Measurements from ENCODE around the gene SDK1.

DNA sequence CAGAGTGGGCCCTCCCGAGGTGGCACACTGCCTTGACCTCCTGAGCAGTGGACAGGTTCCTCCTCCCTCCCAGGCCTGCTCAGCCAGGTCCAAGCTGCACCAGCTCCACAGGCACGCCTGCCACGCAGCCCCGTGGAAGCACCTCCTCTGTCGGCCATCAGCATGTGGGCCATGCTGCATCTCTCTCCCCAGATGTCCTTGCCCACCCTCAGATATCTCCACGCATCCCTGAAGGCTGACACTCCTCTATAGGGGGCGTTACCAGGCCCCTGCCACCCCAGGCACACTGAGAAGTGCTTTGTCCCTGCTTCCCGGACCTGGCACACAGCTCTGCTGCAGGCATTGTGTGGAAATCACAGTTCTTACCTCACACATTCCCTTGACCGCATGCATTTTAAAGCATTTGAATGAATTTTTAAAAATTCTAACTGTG, 598.5 kb downstream of the SDK1 start:
- TF ChIP-seq ZNF501 (tag by site-specific recombination; IDR thresholded peaks at IDR 0.05) (no peak), ZNF610 (tag by site-specific recombination; IDR thresholded peaks at IDR 0.05; ENCODE audit: borderline replicate concordance) (no peak), ZNF121 (tag by site-specific recombination; IDR thresholded peaks at IDR 0.05) (no peak), ZNF404 (tag by site-specific recombination; IDR thresholded peaks at IDR 0.05) (no peak), ZNF350 (tag by site-specific recombination; IDR thresholded peaks at IDR 0.05) (no peak), KLF16 (tag by site-specific recombination; IDR thresholded peaks at IDR 0.05) (no peak), ZNF426 (tag by site-specific recombination; IDR thresholded peaks at IDR 0.05) (no peak), ZBTB8A (tag by site-specific recombination; IDR thresholded peaks at IDR 0.05) (no peak), PRDM1 (tag by site-specific recombination; IDR thresholded peaks at IDR 0.05) (no peak)
- TF ChIP-seq, protein P1, sequence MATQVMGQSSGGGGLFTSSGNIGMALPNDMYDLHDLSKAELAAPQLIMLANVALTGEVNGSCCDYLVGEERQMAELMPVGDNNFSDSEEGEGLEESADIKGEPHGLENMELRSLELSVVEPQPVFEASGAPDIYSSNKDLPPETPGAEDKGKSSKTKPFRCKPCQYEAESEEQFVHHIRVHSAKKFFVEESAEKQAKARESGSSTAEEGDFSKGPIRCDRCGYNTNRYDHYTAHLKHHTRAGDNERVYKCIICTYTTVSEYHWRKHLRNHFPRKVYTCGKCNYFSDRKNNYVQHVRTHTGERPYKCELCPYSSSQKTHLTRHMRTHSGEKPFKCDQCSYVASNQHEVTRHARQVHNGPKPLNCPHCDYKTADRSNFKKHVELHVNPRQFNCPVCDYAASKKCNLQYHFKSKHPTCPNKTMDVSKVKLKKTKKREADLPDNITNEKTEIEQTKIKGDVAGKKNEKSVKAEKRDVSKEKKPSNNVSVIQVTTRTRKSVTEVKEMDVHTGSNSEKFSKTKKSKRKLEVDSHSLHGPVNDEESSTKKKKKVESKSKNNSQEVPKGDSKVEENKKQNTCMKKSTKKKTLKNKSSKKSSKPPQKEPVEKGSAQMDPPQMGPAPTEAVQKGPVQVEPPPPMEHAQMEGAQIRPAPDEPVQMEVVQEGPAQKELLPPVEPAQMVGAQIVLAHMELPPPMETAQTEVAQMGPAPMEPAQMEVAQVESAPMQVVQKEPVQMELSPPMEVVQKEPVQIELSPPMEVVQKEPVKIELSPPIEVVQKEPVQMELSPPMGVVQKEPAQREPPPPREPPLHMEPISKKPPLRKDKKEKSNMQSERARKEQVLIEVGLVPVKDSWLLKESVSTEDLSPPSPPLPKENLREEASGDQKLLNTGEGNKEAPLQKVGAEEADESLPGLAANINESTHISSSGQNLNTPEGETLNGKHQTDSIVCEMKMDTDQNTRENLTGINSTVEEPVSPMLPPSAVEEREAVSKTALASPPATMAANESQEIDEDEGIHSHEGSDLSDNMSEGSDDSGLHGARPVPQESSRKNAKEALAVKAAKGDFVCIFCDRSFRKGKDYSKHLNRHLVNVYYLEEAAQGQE (tag by site-specific recombination; IDR thresholded peaks at IDR 0.05), result no peak
- TF ChIP-seq, protein P2, sequence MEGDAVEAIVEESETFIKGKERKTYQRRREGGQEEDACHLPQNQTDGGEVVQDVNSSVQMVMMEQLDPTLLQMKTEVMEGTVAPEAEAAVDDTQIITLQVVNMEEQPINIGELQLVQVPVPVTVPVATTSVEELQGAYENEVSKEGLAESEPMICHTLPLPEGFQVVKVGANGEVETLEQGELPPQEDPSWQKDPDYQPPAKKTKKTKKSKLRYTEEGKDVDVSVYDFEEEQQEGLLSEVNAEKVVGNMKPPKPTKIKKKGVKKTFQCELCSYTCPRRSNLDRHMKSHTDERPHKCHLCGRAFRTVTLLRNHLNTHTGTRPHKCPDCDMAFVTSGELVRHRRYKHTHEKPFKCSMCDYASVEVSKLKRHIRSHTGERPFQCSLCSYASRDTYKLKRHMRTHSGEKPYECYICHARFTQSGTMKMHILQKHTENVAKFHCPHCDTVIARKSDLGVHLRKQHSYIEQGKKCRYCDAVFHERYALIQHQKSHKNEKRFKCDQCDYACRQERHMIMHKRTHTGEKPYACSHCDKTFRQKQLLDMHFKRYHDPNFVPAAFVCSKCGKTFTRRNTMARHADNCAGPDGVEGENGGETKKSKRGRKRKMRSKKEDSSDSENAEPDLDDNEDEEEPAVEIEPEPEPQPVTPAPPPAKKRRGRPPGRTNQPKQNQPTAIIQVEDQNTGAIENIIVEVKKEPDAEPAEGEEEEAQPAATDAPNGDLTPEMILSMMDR (tag by site-specific recombination; IDR thresholded peaks at IDR 0.05), result no peak
- TF ChIP-seq, protein P3, sequence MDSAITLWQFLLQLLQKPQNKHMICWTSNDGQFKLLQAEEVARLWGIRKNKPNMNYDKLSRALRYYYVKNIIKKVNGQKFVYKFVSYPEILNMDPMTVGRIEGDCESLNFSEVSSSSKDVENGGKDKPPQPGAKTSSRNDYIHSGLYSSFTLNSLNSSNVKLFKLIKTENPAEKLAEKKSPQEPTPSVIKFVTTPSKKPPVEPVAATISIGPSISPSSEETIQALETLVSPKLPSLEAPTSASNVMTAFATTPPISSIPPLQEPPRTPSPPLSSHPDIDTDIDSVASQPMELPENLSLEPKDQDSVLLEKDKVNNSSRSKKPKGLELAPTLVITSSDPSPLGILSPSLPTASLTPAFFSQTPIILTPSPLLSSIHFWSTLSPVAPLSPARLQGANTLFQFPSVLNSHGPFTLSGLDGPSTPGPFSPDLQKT (IDR thresholded peaks at IDR 0.05; ENCODE audit: borderline replicate concordance, low read depth, low read length), result no peak

Measured in HEK293 (cell line).